Stimulated activated CD4-positive, alpha-beta T cell treated with anti-CD3 and anti-CD28 coated beads, Interleukin-12 subunit alpha, Interleukin-12 subunit beta, amount 100 ng/mL, for 4 hours (primary cell): ENCODE measurements around the gene ZNRF3.
"Not testable (repeated sequence)": the region's sequence is repeated elsewhere in the genome, so short reads cannot be mapped to it uniquely, and the experiment has no call there.

Experiments
- DNase-seq: peaks from one replicate; pipeline ENCODE4 v3.0.0-alpha.2; 2020

ZNRF3 gene

DNA sequence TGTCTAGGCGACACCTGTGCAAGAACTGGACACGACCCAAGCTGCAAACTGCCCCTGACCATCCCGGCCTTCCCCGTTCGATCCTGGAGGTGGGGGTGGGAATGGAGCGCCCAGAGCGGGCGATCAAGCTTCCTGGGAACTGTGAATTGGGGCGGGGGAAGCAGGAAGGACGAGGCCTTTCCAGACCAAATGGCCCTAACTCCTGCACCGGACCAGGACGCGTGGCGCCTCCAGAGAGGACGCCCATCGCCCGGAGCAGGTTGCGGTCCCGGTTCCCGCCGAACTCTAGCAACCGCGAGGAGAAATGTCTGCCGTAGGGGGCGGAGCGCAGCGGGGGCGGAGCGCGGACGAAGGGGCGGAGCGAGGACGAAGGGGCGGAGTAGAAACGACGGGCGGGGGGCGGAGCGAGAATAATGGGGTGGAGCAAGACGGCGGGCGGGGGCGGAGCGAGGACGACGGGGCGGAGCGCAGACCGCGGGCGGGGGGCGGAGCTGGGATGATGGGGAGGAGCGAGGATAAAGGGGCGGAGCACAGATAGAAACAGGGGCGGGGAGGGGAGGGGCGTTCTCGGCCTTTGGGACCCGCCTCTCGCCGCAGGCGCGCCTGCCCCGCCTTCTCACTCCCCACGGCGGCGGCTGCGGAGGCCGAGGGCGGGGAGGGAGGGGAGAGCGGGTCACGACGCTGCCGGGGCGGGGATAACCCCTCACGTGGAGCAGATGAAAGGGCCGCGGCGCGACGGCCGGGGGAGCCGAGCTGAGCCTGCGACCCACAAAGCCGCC is at the start of gene ZNRF3:
TSS of gene ZNRF3 (plus strand) at position 695 of the 779 bp plus-strand sequence. CDS start 195 bp downstream, outside the sequence.
- peak; percentile 92 for DNase-seq

DNA sequence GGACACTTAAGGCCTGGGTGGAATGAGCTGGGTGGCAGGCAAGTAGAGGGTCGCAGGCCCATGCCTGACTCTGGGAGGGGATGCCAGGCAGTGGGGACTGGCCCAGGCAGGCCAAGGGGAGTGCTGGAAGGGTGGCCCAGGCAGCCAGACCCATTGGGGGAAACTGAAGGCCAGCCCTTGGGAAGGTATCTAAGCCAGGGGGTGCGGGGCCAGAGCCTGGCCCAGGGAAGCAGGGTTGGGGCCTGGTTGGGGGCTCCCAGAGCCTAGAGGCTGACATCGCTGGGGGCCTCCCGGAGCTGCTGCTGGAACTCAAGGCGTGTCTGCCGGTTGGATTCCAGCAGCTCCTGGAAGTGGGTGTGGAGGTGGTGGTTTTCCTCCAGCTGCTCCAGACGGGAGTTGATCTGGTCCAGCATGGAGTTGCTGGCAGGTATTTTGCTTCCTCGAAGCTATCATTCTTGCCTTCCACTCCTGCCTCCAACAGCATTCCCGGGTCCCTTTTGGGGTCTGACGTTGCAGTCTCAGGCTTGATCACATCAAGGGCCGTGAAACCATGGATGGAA is 47.7 kb upstream of the ZNRF3 start:
- no peak for DNase-seq

DNA sequence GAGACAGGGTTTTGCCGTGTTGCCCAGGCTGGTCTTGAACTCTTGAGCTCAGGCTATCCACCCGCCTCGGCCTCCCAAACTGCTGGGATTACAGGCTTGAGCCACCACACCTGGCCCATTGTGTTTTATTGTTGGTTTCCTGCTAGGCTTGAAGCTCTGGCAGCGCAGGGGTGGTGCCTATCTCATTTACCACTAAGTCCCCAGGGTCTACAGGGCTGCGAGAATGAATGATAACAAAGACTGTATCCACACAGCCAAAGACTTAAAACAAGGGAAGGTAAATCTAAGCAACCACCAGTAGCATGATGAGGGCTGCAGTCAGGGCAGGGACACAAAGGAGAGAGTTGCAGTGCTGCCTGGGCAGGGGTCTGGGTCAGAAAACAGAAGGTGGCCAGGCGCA is 45.7 kb upstream of the ZNRF3 start:
- DNase-seq, result no peak

DNA sequence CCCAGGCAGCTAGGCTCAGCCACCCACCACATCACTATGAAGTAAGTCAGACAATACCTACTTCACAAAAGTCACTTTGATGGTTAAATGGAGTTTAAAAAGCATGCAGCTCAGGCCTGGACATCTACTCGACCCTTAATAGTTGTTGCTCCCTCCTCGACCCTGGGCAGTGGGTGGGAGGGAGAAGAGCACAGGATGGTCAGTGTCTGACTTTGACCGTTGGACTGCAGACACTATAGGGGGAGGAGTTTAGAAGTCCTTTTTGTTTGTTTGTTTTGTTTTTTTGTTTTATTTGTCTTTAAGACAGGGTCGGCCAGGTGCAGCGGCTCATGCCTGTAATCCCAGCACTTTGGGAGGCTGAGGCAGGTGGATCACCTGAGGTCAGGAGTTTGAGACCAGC is 44.4 kb upstream of the ZNRF3 start:
- no peak for DNase-seq

DNA sequence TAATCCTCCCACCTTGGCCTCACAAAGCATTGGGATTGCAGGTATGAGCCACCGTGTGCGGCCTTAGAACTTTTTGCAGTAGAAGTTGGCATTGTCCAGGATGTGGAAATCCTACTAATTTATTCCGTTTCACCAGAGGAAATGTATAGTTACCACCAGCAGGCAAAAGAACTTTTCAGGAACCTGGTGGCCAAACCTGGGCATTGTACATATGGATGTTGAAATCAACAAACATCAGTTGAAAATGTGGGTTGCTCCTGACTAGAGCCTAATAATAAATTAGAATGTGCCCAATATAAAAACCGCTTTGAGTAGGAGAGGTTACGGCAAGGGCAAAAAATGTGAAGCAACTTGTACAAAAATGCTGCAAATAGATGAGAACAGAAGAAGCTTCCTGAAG is 42.3 kb upstream of the ZNRF3 start:
- no peak for DNase-seq

DNA sequence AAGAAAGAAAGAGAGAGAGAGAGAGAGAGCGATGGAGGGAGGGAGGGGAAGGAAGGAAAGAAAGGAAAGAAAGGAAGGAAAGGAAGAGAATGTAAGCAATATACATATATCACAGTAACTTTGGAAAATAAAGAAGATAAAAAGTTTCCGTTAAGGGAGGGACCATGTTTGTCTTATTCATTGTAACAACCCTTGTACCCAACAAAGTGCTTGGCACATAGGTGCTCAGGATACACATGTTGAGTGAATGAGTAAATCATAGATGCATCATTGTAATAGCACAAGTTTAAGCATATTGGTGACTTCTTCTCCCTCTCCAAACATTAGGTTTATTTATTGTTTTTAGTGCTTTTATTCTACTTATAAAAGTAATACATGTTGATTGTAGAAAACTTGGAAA is 39.7 kb upstream of the ZNRF3 start:
- DNase-seq, result no peak

DNA sequence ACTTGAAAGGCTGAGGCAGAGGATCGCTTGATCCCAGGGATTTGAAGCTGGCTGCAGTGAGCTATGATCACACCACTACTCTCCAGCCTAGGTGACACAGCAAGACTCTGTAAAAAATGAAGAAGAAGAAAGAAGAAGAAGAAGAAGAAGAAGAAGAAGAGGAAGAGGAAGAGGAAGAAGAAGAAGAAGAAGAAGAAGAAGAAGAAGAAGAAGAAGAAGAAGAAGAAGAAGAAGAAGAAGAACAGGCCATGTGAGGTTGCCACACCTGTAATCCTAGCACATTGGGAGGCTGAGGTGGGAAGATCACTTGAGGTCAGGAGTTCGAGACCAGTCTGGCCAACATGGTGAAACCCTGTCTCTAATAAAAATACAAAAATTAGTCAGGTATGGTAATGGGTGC is 39.1 kb upstream of the ZNRF3 start:
- not testable (repeated sequence) for DNase-seq

DNA sequence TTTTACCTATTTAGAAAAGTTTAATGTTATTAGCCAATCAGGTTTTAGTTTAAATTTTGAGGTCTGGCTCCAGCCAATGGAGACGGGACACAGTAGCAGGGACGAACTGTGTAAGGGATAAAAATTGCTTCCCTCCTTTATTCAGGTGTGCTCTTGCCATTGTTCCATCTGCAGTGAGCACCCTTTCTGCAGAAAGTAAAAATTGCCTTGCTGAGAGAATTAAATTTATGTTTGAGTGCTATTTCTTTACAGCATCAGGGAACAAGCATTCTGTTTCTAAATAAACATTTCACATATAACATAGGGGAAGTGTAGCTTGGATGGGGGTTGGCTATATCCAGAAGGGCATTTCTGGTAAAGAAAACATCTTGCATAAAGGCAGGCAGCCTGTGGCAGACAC is 36.4 kb upstream of the ZNRF3 start:
- no peak for DNase-seq

DNA sequence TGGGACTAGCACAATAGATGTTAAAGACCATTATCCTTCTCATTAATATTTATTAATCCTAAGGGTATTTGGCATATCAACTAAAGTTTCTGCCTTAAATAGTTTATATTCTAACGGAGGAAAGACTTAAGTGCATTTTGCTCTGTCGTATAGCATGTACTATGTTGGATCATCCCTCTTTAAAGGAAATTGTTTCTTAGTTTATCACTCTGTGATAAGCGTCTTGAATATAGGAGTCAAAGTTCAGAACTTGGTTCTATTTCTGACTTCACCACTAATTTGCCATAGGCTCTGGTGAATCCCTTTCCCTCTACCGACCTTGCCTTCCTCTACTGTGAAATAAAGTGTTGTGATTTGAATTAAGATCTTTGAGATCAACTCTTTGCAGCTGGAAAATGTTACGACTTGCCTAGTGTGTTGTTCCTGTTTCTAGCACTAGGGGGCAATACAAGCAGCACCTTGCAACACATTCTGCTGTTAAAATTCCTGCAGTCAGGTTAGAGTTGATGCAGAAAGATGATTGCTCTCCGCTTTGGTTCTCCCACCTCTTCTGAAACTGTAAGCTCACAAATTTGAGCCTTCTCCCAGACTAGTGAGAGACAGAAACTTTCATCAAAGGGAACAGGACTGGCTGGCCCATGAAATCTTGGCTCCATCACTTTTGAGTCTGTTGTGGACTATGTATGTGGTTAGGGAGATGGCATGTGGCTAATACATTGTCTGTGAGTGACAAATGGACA is 27.8 kb upstream of the ZNRF3 start:
- DNase-seq, result peak; percentile 11

DNA sequence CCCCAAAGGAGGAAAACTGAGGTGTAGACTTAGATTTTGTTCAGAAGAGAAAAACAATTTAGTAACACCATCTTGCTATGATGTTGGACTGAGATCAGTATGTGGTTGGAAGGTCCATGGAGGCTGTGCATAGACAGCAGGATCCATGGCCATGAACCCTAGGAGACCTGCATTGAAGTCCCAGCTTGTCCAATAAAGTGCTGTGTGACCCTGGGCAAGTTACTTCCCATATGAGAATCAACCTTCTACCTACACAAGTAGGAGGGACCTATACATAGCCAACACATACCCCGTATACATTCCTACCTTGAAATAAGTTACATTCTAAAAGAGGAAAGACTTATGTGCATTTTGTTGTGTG is 27.3 kb upstream of the ZNRF3 start:
- no peak for DNase-seq

DNA sequence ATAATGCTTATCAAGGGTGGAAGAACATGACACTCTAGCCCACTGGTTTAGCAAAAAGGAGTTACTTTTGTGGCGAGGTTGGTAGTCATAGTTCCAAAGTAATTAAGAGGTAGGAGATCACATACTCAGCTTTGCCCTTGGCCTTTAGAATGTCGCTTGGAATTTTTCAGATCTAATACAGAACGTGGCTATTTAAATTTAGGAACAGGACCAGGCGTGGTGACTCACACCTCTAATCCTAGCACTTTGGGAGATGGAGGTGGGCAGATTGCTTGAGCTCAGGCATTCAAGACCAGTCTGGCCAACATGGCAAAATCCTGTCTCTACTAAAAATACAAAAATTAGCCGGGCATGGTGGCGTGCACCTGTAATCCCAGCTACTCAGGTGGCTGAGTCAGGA is 26.1 kb upstream of the ZNRF3 start:
- no peak for DNase-seq

DNA sequence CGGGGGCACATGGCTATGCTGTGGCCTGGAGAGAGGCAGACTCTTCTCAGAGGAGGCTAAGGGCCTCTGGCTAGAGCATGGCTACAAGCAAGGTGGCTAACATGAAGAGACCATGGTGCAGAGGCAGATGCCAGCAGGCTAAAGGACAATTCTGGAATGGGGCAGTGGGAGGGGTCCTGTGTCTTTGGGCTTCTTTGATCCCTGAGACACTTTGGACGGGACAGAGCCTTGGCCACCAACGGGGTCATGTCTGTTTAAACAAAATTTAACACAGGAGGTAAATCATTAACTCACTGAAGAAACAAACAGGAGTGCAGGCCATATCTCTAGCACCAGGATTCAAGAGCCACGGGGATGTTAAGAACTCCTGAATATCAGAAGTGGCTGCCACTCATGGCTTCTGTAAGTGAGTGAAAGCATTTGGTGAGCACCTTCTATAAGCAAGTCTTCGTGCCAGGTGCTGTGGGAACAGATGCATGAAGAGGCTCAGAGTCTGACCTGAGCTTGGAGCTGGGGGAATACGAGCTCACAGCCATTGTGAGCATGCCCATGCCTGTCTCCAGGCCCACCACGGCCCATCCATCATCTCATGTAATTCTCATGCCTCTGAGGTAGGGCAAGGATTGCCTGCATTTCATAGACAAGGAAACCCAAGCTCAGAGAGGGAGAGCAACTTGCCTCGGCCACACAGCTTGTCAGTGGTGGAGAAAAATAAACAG is 18.3 kb upstream of the ZNRF3 start:
- no peak for DNase-seq

DNA sequence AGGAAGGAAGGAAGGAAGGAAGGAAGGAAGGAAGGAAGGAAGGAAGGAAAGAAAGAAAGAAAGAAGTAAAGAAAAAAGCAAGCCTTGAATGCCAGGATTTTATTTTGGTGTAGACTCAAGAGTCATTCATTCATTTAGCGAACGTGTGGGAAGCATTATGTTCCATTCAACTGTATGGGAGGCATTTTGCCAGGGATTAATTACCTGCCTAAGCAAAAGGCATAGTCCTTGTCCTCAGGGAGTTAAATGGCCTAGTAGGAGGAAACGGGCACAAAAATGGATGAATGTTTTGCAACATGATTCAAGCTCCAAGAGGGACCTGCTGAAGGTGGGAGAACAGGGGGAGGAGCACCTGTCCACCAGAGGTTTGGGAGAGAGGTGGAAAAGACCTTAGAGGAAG is 16.2 kb upstream of the ZNRF3 start:
- DNase-seq, result no peak

DNA sequence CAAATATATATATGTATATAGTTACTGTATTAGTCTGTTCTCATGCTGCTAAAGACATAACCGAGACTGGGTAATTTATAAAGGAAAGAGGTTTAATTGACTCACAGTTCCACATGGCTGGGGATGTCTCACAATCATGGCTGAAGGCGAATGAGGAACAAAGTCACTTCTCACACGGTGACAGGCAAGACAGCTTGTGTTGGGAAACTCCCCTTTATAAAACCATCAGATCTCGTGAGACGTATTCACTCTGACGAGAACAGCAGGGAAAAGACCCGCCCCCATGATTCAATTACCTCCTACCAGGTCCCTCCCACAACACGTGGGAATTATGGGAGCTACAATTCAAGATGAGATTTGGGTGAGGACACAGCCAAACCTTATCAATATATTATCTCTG is 15.0 kb upstream of the ZNRF3 start:
- not testable (repeated sequence) for DNase-seq

DNA sequence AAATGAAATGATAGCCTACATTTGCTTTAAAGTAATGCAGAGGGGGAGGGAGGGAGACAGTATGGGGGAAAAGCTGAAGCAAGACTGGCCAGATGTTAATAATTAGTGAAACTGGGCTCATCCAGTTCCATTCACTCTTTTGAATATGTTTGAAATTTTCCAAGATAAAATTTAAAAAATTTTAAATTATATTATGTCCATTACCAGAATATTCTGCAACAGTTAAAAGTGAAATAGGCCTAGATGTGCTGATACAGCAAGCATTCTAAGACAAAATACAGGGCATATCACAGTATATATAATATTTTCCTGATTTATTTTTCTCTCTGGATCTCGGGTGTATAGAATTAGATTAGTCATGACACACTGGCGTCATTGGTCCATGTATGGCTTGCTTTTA is 13.6 kb upstream of the ZNRF3 start:
- DNase-seq, result no peak

DNA sequence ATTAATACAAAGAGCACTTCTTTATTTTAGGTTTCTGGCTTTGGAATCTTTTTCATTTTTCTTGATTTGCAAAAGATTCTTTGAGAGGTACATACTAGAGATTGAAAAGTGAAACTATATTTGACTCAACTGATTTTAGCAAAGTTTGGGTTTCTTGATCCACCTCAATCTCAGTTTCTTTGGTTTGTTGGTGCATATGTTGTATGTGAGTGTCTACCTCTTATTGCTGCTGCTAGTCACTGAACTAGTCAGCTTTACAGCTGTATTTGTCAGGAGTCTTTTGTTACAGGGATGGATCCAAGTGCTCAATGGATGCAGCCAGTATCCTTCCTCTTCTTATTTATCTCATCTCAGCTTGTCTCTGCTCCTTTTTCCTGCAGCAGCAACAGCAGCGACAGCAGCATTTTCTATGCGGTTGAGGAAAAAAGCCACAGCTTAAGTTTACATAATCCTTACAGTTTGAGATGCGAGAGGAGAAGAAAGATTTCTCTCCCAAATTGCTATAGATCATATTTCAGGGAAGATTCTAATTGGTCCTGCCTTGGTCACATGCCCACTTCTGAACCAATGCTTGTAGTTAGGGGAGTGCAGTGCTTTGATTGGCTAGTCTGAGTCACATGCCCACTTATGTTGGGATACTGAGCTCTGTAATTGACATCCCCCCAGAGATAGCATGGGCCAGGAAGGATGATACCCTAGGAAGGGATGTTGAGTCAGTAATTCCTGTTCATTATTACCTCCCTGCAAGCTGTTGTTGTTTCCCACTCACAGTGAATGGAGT is 10.0 kb upstream of the ZNRF3 start:
- DNase-seq, result no peak

DNA sequence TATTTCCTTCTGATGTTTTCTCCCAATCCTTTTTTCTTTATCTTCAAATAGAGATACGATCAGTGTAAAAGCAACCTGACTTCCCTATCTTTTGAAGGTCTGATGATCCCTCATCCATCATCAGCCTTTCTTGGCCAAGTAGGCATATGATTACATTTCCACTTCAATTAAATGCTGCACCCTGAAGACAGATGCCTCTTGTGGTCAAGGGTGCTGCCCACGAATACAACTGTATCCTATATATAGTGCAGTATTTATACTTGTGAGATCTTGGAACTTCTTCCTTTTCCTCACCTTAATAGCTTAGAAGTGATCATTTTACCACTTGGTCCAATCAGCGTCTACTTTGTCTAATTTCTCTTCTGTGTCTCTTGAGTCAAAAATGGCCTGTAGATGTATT is 9.3 kb upstream of the ZNRF3 start:
- no peak for DNase-seq

DNA sequence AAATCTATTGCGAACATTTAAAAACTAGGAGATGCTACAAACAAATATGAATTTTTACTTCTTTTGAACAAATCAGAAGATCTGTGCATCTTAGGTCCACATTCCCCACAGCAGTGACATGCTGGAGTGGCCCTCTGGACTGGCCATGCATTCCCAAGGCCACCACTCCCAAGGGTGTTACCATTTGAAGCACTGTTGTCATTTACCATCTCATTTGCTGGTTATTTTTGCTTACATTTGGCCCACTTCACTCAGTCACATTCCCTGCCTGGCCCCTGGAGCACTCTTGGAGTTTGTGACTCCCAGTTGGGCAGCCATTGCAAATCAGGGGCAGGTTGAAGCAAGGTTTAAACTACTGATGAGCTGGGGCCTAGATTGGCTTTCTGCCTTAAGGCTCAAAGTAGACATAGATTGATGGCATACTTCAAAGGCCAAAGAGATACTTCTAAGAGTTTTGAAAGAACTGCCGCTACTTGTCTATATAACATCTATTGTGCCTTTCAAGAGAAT is 8.5 kb upstream of the ZNRF3 start:
- no peak for DNase-seq

DNA sequence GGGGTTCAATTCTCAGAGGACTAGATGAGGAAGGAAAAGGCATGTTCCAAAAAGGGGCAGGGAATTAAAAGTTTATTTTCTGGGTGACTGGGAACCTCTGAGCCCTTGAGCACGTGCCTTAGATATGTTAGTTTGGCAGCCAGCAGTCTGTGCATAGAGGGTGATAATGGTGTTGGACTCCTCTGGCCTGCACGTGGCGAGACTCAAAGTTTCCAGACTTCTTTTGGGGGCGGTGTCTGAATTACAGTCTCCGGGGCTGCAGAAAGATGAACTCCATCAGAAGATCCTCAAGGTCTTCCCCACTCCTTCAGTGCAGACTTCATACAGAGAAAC is 861 bp upstream of the ZNRF3 start:
- no peak for DNase-seq

DNA sequence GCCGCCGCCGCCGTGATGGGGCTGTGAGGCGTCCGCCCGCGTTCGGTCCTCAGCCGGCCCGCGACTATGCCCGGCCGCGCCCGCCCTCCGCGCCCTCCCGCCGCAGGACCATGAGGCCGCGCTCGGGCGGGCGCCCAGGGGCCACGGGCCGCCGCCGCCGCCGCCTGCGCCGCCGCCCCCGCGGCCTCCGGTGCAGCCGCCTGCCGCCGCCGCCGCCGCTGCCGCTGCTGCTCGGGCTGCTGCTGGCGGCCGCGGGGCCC is 215 bp downstream of the ZNRF3 start:
- DNase-seq, result no peak

DNA sequence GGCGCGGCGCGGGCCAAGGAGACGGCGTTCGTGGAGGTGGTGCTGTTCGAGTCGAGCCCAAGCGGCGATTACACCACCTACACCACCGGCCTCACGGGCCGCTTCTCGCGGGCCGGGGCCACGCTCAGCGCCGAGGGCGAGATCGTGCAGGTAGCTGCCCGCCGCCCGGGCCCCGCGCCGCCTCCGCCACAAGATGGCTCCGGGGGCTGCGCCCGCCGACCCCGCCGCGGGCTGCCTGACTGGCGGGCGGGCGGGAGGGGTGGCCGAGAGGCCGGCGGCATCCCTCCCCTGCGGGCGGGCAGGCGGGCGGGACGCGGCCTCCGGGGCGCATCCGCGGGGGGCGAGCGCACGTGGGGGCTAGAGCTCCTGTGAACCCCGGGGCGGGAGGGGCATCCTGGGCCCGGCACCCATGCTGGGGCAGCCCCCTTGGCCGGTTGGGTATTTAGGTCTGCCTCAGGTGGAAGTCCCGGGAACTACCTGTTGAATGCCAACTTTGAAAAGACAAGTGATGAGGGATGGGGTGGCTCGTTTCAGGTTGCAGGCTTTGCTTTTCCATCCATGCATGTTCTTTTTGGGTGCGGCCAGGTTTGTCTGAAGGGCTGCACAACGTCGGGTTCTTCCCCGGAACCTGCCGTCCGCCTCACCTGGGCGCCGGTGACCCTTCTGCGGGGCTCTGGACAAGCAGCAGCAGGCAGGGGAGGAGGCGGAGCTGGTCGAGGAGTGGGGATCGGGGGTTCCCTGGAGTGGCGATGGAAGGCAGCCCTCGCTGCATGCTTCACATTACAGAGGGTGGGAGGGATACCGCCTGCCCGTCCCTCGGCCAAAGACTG is 760 bp downstream of the ZNRF3 start:
- peak; percentile 23 for DNase-seq

DNA sequence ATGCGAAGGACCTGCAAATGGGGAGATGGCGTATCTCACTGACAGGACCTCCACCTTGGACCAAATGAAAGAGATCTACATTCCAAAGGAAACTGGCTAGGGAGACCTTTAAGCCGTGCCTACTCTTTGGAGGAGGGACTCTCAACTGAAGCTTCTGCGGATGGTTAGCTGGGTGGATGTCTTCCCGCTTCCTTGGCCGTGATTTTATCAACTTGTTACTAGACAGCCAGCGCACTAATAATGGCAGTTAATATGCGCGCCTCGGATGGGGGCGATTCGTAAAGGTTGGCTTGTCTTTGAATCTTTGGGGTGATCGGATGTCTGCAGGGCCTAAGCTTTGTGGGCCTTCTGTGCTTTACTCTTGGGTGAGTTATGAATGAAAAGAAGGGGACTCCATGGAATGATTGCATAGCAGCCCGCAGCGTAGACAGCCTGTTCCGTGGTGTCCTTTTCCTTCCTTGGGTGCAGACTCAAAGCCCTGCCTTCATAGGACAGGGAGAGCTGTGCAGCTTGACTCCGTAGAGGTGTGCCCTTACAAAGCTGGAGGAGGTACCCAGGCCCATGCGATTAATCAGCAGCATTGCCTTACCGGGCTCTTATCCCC is 1.5 kb downstream of the ZNRF3 start:
- DNase-seq, result no peak
